NCI-H1436 (cell line): Measurements from ENCODE around the gene SLC38A11.

Experiments used
- DNase-seq: peaks from one replicate; lab custom pipeline; 2025; lab: John Stamatoyannopoulos, UW

SLC38A11 gene

DNA sequence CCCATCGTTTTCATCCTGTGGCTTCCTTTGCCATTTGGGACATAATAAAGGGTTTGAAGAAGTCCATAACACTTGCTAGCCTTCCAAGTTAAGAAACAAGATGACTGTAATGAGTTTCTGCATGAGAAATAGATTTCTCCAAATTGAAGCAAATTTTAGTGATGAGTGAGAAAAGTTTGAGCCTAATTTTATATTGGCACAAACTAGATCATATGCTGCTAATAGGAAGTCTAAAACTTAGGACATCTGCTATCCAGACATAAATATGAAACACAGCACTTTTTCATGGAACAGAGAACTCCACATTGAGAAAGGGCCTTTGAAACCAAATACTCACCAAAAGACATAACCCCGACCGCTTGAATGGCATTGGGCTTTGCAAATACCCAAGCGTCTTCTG is 39.8 kb downstream of the SLC38A11 start:
- DNase-seq: no peak

DNA sequence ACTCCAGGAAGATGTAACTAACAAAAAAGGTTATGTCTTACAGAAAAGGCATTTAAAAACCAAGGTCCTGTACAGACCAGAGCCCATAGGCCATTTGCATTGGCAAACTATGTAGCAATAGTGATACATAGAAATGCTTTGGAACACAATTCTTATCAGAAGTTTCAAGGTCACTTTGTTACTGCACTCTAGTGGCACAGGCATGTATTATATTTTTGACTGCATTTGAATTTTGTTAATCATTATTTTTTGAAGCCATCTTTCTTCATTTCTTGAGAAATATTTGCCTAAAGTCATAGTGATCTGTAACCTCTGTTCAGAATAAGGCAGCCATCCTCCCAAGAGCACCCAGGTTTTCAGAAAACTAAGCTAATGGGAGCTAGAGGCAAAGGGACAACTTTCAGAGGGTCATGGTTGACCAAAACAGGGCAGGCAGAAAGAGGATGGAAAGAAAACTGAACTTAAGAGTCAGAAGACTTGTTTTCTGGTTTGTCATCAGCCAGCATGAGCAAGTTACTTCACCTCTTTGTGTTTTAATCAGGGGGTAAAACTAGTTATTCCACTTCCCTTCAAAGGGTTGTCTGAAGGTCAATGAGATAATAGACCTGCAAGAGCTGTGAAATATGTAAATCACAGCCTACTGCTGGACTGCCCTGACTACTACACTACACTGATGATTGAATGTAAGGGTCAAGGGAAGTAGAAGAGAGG is 41.5 kb downstream of the SLC38A11 start:
- DNase-seq: no peak

DNA sequence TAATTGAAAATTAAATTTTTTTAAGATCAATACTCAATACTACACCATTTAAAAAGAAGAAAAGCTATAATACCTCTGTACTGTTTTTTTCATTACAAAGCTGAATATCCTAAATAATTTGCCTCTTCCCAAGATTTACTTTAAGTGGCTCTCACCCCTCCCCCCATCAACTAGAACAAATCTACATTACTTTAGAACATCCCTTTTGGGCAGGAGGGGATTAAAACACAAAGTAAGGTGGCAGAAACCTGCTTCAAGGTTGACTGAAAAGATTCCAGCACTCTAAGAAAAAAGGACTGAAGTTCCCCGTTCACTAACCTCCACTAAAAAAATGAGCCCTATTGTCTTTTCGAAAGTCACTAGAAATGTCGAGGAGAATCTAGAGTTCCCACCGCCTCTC is 42.3 kb downstream of the SLC38A11 start:
- no peak for DNase-seq

DNA sequence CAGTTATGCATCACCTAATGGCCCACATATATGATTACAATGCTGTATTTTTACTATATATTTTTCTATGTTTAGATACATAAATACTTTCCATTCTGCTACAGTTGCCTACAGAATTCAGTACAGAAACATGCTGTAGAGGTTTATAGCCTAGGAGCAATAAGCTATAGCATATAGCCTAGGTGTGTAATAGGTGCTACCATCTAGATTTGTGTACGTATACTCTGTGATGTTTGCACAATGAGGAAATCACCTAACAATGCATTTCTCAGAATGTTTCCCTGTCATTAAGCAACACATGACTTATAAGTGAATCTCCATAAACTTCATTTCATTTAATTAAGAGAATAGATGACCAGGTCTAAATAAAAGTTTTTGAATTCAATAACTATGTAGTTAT is 43.5 kb downstream of the SLC38A11 start:
- no peak for DNase-seq

DNA sequence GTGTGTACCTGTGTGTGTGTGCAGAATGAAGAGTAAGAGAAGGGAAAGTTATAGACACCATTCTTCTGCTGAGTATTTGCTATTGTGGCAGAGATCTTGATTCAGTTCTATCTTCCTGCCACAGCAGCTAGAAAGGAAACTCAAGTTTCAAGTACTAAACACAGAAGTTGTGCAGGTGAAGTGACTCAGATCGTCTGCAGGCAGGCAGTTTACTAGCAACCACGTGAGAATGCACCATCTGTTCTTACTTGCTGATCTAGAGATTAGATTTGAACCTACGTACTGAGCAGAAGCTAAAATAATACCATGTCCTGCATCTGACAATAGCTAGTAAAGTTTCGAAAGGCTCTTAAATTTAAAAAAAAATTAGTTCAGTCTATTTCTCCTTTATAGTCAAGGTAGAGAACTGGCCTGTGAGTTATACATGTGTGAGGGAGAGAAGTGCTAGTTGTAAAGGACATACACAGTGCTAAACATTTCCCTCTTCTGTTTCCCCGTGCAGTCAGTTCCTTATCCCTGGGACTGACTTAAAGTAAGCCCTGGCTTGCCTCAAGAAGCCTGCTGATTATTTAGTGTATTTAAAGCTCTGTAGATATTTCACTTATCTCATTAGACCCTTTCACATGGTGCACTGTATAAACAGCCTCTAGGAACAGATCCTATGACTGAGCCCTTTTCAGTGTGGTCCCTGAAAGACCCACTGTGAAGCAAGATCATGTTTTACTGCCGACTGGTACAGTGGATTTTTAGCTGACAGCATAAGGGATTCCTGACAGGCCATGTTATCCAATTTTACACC is 45.0 kb downstream of the SLC38A11 start:
- DNase-seq: no peak

DNA sequence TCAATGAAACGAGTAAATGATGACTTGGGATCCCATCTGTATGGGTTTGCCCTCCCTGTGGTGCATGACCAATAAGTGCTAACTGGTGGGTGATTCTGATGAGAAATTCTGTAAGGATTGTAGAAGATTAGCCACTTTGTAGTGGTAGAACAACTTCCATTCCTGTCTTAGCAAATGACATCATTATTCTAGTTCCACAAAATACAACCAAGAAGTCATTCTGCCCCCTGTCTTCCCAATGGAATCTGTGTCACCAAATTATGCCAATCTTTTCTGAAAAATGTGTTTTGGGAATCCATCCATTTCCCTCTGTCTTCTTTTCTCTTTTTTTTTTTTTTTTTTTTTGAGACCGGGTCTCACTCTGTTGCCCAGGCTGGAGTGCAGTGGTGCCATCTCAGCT is 48.4 kb downstream of the SLC38A11 start:
- no peak for DNase-seq

DNA sequence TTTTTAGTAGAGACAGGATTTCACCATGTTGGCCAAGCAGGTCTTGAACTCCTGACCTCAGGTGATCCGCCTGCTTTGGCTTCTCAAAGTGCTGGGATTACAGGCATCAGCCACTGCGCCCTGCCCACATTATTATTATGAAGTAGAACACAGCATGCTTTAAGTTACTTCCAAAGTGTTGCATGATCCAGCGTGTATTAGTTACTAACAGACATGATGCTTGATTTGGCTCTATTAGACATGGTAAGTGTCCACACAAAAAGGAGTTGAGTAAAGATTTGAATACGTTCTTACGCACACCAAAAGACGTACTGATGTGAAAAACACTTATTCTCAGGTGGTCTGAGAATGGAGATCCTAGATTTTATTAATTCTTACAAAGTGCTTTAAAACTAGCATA is 50.0 kb downstream of the SLC38A11 start:
- DNase-seq: no peak

DNA sequence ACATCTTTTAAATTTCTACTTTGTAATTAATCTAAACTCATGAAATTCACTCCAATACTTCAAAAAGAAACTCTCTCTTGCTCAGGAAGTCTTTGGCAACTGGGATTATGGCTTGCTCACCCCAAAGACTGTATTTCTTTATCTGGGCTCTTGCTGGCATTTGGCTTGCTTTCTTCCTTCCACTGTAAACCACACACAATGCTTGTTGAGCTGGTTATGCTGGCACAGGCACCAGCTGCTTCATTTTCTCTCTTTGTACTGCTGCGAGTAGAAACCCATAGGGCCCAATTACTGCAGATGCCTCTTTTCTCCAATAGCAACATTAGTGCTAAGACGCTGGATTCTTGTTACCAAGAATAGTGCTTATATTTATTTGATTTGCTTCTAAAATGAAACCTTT is 51.4 kb downstream of the SLC38A11 start:
- DNase-seq: peak; percentile 82

DNA sequence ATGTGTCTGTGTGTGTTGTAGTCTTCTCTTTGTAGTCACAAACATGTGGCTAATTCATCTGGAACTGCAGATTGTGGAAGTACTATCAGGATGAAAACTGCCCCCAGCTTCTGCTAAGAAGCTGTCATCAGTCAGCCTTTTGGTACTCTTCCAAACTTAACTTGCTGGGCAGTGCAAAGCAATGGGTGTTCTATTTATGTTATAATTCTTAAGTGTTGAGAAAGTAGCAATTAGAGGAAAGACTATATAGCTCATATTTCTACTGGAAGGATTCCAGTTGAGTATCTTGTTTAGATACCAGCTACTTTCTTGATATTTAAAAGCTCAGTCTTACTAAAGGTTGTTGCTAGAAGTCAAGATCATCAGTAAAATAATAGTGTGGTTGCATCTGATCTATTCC is 52.1 kb downstream of the SLC38A11 start:
- DNase-seq: peak; percentile 38

DNA sequence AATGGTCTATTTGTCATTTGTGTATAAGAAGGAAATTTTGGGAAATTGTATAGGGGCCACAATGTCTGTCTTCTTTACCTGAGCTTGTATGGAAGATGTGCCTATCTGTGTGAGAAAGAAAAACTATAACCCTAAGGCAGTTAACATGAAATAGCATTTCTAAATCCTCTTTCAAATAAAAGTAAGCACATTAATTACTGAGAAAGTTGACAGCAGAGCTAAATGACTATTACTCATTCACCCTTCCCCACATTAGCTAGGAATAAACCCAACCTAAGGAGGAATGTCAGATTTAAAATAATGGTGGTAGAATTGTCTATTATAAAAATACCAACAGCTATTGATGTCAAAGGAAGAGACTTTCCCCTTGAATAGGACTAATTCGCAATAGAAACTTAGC is 56.2 kb downstream of the SLC38A11 start:
- DNase-seq: no peak

DNA sequence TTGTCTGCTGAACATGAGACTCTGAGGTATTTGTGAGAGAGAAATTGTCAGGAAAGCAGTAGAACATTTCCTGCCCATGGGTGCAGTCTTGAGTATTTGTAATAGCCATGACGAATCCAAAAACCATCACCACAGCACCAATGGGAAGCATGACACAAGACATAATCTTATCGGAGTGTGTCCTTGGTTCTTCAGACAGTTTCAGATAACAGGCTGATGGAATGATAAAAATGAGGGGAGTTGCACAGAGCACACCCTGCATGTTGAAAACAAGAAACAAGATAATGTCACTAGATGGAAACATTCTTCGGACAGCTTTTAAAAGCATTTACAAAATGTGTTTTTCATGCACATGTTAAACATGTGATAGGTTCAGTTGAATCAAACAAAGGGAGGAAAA is 56.9 kb downstream of the SLC38A11 start:
- DNase-seq: no peak

DNA sequence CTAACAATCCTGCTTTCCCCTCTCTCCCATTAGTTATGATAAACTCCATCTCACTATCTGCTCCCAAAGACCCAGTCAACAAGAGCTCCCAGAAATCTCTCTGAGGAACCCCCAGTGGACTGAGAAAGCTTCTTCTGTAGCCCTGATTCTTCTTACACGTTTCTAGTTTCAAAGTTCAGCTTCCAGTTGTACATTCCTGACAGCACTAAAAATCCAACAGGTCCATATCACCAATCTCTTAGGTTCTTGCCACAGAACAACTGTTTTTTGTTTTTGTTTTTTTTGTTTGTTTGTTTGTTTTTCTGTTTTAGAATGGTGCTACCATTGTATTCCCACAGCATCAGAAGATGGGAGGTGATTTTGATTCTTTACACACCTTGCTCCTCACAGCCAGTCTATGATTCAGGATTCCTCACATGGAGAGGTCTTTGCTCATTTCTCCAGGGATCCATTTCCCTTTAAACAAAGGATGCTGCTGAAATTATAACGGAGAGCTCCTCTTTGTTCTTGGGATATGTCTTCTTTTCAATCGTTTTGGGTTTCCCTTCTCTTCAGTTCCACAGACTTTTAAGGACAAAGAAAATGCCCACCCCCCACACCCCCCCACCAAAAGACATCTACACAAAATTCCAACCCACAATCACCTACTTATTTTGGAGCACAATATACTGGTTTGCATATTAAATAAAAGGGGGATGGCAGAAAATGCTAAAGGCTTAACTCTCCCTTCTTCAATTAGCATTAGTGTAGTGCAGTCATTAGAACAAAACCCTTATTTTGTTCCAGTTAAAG is 57.7 kb downstream of the SLC38A11 start:
- no peak for DNase-seq

DNA sequence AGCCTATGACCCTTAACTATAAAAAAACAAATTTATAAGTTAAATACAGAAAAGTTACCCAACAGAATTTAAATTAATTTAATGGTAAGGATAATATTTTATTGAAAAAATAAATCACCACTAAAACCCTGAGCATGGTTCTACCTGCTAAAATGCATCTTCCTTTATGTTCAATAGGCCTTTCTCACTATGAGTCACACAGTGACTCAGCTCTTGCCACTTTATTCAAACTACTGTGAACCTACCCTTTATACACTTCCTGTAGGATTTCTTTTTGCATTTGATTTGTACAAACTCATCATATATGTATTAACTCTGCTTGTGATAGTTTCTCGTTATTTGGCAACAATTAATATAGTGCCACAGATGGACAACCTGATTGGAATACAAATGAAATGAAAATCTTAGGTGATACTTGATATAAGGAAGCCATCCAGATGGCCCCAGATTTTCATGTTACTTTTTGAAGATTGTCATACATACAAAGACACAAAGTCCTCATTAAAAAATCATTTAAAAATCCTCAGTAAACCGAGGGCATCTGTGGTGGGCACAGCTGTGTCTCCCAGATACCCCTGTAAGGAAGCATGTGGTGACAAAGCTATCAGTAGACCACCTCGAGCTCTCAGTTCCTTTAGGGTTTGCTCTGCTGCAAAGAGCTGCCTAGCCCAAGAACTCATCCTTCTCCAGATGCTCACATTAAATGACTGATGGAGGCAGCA is 58.5 kb downstream of the SLC38A11 start:
- no peak for DNase-seq

DNA sequence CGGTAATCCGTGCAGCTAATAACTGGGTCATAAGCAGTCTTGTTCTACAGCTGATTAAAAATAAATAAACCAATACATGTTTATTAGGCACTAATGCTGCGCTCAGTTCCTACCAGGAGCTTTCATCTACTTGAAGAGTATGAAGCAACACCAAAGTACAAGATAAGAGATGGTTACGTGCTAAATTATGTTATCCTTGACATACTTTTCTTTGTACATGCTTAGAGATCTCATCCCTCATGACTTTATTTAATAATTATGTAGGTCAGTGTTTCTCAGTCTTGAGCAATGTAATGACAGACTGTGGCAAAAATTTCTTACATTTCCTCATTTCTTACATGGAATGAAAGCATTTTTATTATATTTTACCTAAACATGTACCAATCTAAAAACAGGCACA is 59.1 kb downstream of the SLC38A11 start:
- DNase-seq: no peak

DNA sequence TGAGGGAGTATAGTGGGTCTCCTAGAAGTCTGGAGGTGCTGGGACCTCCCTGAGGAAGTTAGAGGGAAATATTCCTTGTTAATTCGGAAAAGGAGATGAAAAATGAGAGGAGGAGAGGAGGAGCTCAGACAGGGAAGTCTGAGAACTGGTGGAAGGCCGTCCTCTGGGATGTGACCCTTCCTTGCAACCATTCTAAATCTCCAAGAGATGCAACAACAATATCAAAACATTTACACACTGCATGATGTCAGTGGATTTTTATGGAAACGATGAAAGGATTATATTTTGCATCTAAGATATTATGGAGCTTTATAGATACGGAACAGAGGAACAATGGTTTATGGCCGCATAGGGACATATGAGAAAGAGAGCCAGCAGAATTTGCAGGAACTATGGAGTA is 63.9 kb downstream of the SLC38A11 start:
- DNase-seq: no peak

DNA sequence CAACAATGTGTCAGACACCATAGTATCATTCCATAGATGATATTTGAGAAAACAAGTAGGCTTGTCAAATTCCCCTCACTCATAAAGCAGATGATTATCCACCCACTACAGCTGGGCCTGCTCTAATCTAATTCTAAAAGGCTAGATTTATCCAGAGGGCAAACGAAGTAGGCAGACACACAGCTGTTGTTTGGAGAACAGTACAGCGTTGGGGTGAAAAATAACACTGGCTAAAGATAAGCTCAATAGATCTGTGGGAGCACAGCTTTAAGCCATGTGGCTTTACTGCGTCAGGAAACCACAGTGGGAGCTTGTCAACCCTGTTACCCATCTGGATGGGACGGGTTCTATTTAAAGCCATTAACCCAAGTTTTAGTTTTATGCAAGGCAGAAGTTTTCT is 64.8 kb downstream of the SLC38A11 start:
- DNase-seq: no peak

DNA sequence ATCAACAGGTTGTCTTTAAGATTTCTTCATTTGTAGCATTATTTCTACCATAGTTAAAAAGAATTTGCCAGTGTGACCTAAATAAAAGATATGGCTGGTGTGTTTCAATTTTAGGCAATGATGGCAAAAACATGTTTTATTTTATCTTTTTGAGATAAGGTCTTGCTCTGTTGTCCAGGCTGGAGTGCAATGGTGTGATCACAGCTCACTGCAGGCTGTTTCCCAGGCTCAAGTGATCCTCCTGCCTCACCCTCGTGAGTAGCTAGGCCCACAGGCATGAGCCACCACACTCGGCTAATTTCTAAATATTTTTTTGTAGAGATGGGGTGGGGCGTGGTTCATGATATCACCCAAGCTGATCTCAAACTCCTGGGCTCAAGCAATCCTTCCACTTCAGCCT is 66.7 kb downstream of the SLC38A11 start:
- no peak for DNase-seq

DNA sequence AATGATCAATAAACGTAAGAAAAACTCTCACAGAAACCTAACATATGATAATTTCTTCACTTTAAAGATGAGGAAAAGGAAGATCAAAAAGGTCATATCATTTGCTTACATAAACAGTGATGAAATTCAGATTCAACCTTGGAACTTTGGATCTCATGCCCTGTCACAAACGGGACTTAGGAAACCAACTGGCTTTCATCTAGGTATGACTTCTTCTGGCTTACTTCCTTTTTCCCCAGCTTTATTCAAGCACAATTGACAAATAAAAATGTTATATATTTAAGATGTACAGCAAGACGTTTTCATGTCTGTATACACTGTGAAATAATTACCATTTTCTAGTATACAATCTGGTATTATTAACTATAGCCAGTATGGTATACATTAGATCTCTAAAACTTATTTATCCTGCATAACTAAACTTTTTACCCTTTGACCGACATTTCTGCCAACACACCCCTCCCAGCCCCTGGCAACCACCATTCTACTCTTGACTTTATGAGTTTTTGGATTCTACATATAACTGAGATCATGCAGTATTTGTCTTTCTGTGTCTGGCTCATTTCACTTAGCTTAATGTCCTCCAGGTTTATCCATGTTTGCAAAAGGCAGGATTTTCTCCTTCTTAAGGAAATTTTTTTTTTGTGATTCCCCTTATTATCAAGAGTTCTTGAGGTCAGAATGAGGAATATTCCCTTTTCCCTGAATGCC is 67.7 kb downstream of the SLC38A11 start:
- no peak for DNase-seq

DNA sequence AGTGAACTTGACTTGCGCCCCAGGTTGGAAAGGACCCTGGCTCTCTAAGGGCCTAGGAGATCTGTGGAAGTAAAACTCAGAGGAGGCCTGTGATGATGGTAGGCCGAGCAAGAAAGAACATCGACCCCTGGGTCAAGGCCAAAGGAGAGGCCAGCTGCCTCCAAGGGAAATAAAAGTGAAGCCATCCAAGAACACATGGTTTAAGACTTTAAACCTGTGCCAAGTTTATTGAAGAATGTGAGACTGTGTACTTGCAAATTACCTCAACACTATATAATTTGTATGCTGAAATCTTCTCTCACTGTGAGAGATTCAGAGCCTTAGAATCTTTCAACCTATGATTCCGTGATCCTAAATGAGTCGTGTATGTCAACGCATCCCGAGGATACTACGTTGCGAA is 73.0 kb downstream of the SLC38A11 start:
- DNase-seq: no peak

DNA sequence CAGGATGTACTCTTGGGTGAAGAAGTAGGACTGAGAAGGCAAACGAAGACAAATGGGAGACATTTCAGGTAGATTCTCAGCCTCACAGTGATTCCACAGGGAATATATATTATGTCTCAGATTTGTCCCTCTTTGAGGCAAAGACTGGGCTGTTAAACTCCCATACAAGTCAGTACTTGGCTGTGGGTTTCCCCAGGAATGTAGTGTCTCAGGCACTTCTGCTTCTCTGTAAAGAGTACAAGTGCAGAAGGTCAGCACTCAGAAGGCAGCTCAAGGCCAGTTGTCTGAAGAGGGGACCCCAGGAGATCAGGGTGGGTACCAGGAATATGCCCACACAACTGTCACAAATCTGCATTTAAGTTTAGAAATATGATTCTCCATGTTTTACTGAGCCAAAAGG is 73.8 kb downstream of the SLC38A11 start:
- no peak for DNase-seq

DNA sequence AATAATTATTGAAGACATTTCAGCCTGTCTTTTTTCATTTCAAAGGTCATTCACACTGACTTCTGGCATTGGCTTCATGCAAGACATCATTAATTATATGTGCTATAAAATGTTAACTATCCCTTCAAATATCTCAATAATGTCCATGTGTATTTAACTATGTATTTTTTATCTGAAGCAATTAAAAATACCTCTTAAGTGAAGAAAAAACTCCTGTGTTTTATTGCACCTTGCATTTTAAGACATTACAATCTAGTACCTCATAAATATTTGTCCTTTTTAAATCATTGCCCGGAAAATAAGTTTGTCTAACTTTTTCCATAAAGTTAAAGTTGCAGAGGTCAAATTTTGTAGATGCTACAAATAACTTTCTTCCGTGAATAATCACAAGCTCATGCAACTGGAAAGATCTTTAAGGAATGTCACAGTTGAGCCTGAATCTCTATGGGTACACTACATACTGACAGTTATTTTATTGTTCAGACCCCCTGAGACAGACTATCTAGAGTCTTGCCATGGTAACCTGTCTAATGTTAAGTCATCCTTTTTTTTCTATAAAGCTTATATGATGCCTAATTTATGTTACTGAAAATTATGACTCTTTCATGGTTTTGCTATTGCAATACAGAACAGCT is 75.3 kb downstream of the SLC38A11 start:
- DNase-seq: no peak
